HK-2 (cell line): ENCODE data around the gene XKR8.
A peak's percentile ranks its signal among the peaks of the same experiment; 100 is the strongest.

Experiments used
- DNase-seq: peaks from one replicate; pipeline ENCODE4 v3.0.0-alpha.2; 2018; ENCODE audit not compliant: unreplicated experiment

Gene XKR8

GRCh38 chr1:27959792-27960603, at the start of gene XKR8:
TSS of gene XKR8 (plus strand) at chr1:27959973. CDS start at chr1:27960070, 97 bp downstream.
- peak; percentile 87 for DNase-seq

- no peak for DNase-seq
Measured at GRCh38 chr1:27912429-27912828, 47.3 kb upstream of the XKR8 start.

GRCh38 chr1:27915082-27915575, 44.6 kb upstream of the XKR8 start:
- no peak for DNase-seq

- no peak for DNase-seq
Measured at GRCh38 chr1:27922272-27922671, 37.5 kb upstream of the XKR8 start.

- no peak for DNase-seq
Measured at GRCh38 chr1:27928216-27928954, 31.4 kb upstream of the XKR8 start.

GRCh38 chr1:27931184-27931583, 28.6 kb upstream of the XKR8 start:
- DNase-seq = no peak

GRCh38 chr1:27931759-27932158, 28.0 kb upstream of the XKR8 start:
- no peak for DNase-seq

GRCh38 chr1:27934818-27935549, 24.8 kb upstream of the XKR8 start, which contains the start of gene SMPDL3B:
TSS of gene SMPDL3B (plus strand) at chr1:27935000. CDS start at chr1:27935184, 184 bp downstream.
- peak; percentile 71 for DNase-seq

GRCh38 chr1:27935721-27936120, 24.1 kb upstream of the XKR8 start:
- DNase-seq = no peak

GRCh38 chr1:27936370-27936769, 23.4 kb upstream of the XKR8 start:
- DNase-seq = no peak

GRCh38 chr1:27937524-27937836, 22.3 kb upstream of the XKR8 start:
- no peak for DNase-seq

- no peak for DNase-seq
Measured at GRCh38 chr1:27938488-27938887, 21.3 kb upstream of the XKR8 start.

GRCh38 chr1:27940297-27940696, 19.5 kb upstream of the XKR8 start:
- DNase-seq = no peak

- no peak for DNase-seq
Measured at GRCh38 chr1:27940870-27941560, 18.8 kb upstream of the XKR8 start.

- no peak for DNase-seq
Measured at GRCh38 chr1:27941671-27942540, 17.9 kb upstream of the XKR8 start.

- no peak for DNase-seq
Measured at GRCh38 chr1:27945020-27945419, 14.8 kb upstream of the XKR8 start.

GRCh38 chr1:27949027-27949426, 10.7 kb upstream of the XKR8 start:
- DNase-seq = no peak

- DNase-seq = no peak
Measured at GRCh38 chr1:27951396-27951795, 8.4 kb upstream of the XKR8 start.

GRCh38 chr1:27952147-27952546, 7.6 kb upstream of the XKR8 start:
- no peak for DNase-seq

GRCh38 chr1:27954186-27954585, 5.6 kb upstream of the XKR8 start:
- no peak for DNase-seq

- DNase-seq = no peak
Measured at GRCh38 chr1:27955076-27955475, 4.7 kb upstream of the XKR8 start.
